Keratinocyte (primary cell): ENCODE results near the gene PAPPA2.

Source experiments
- EZH2 ChIP-seq: IDR thresholded peaks from one replicate; pipeline ENCODE4 v1.6.1; 2012; ENCODE audit warnings: inconsistent platforms, mild to moderate bottlenecking, low read length, moderate library complexity
- TF ChIP-seq, protein P1 (sequence below), 3 experiments: IDR thresholded peaks in 1 of 3; conservative IDR thresholded peaks in 1 of 3; optimal IDR thresholded peaks in 1 of 3; 2 replicates in 2 of 3; 3 replicates in 1 of 3; pipeline versions ENCODE3 to v1.5.1; 2011; ENCODE audit warnings: low read length in 3 of 3, mild to moderate bottlenecking in 3 of 3, moderate library complexity in 2 of 3, control low read depth in 1 of 3, inconsistent platforms in 1 of 3; ENCODE audit not compliant: insufficient read depth in 2 of 3; ENCODE audit errors: extremely low read depth in 1 of 3

DNA sequence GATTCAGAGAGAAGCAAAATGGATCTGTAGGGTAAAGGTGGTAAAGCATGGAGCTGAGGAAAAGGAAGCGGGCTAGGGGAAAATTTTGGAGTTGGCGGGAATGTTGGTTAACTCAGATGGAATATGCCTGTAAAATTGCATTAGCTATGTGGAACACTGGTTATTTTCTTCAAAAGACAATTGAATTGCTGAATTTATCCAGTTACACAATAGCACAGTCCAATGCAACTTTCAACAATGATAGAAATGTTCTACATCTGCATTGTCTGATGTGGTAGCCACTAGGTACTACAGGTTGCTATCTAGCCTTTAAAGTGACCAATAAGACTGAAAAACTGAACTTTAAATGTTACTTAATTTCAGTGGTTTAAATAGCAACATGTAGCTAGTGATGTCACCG lies 386.3 kb downstream of the PAPPA2 start:
- TF ChIP-seq, protein P1, sequence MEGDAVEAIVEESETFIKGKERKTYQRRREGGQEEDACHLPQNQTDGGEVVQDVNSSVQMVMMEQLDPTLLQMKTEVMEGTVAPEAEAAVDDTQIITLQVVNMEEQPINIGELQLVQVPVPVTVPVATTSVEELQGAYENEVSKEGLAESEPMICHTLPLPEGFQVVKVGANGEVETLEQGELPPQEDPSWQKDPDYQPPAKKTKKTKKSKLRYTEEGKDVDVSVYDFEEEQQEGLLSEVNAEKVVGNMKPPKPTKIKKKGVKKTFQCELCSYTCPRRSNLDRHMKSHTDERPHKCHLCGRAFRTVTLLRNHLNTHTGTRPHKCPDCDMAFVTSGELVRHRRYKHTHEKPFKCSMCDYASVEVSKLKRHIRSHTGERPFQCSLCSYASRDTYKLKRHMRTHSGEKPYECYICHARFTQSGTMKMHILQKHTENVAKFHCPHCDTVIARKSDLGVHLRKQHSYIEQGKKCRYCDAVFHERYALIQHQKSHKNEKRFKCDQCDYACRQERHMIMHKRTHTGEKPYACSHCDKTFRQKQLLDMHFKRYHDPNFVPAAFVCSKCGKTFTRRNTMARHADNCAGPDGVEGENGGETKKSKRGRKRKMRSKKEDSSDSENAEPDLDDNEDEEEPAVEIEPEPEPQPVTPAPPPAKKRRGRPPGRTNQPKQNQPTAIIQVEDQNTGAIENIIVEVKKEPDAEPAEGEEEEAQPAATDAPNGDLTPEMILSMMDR (optimal IDR thresholded peaks at IDR 0.05 in 1 of 3, IDR thresholded peaks at IDR 0.05 in 1 of 3, conservative IDR thresholded peaks at IDR 0.05 in 1 of 3; ENCODE audit: extremely low read depth in 1 of 3, insufficient read depth in 2 of 3, low read length in 3 of 3) = no peak
- no peak for TF ChIP-seq EZH2
